GM18519 (cell line): Measurements from ENCODE around the gene CD320.

ENCODE experiments used
- ATAC-seq: cut with Tn5 transposase; IDR thresholded peaks from one replicate; pipeline ENCODE4 v1.9.1; 2021; ENCODE audit warnings: mild to moderate bottlenecking, moderate library complexity; ENCODE audit not compliant: unreplicated experiment, low FRiP score

The CD320 gene

DNA sequence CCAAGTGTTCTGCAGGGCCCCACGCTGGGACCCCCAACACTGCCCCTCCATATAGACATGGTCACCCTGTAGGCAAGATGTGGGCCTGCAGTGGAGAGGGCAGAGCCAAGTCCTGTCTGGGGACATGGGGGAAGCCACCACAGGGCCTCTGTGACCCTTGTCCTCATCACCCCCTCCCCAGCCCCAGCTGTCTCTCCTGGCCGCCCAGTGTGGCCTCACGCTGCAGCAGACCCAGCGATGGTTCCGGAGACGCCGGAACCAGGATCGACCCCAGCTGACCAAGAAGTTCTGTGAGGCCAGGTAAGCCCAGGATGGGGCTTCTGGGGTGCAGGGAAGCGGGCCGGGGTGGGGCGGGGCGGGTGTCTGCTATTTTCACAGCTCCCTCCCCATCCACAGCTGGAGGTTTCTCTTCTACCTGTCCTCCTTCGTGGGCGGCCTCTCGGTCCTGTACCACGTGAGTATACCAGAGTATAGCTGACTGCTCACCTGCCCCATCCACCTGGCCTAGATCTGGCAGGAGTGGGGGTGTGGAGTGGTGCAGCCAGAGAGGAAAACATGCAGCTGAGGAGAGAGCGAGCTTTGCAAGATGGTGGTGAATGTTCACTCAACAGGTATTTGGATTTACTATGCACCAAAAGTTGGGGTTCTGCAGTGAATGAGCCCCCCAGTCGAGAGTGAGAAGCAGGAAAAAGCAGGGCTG lies 52.6 kb downstream of the CD320 start:
- ATAC-seq: no peak

DNA sequence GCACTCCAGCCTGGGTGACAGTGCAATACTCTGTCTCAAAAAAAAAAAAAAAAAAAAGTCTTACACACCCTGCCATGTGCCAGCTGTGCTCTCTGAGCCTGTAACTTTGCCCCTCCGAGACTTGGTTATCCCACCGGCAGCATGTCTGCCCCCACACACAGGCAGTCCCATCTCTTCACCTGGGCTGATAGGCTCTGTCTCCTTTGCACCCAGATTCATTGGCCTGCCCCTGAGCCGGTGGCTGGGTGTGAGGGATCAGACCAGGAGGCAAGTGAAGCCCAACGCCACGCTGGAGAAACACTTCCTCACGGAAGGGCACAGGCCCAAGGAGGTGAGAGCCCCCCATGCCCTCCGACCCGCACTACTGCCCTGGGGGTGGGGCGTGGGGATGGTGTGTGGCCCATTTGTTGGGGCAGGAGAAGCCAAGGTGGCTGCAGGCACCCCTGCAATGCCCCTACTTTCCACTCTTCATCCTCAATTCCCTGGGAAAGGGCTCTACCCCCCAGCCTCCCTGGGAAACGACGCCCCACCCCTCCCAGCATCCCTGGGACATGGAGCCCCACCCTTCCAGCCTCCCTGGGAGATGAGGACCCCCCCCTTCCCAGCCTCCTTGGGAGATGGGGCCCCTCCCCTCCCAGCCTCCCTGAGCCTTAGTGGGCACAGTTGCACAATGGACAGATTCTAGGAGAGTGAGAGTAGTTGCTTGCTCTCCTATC lies 53.7 kb downstream of the CD320 start:
- ATAC-seq: no peak

DNA sequence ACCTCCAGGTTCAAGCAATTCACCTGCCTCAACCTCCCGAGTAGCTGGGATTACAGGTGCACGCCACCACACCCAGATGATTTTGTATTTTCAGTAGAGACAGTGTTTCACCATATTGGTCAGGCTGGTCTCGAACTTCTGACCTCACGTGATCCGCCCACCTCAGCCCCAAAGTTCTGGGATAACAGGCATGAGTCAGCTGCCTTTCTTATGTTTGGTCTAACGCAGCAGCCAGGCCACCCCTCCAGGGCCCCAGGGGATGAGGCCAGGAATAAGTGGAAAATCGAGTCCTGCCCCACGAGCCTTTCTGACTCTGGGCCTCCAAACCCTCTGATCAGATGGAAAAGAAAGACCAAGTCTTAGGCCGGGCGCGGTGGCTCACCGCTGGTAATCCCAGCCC lies 54.5 kb downstream of the CD320 start:
- ATAC-seq: no peak

DNA sequence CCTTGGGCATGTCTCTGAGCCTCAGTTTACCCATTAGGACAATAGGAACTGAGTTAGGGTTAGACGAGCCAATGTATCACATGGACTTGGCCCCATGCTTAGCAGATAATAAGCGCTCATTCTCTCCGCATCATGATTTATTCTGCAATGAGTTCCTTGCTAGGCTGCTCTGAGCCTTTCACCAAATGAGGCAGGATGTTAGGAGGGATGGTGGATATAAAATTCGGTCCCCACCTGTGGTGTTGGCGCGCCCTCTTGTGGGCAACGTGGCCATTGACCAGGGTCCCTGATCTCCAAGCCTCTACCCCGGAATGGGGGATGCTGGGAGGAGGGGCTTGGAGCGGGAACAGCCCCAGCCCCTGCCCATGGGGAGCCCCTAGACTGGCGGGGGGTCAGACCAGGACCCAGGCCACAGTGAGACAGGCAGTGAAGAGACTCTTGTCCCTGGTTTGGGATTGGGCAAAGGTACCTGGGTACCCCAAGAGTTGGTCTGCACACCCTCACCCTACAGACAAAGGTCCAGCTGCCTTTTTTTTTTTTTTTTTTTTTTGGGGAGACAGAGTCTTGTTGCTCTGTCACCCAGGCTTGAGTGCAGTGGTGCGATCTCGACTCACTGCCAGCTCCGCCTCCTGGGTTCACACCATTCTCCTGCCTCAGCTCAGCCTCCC lies 55.1 kb downstream of the CD320 start:
- ATAC-seq: no peak
